GM23338 (cell line): Measurements from ENCODE around the gene CABYR. TPM values are rescaled to one million over a fixed set of nuclear protein-coding genes. Genes with fewer than 3 reads are reported as not detected.

Experiments
- ATAC-seq: fragments of 200-7000 bp; cut with Tn5 transposase; 3 replicates; pipeline ENCODE4 v1.9.1; 2020
- DNase-seq: peaks from one replicate; pipeline ENCODE4 v3.0.0-alpha.2; 2015; ENCODE audit warnings: low spot score
- H2AFZ ChIP-seq: fragments of 200-600 bp; sonication (generic); 2 replicates; pipeline ENCODE4 v1.8.0; 2016; ENCODE audit warnings: antibody characterized with exemption, mild to moderate bottlenecking, moderate library complexity
- H3F3A ChIP-seq: fragments of 200-600 bp; sonication (generic); replicated peaks from 2 replicates; pipeline ENCODE4 v1.8.0; 2017; ENCODE audit warnings: antibody characterized with exemption, mixed run types, low read depth
- H3K27ac ChIP-seq: fragments of 200-600 bp; sonication (generic); 2 replicates; pipeline ENCODE4 v1.6.1; 2016; ENCODE audit warnings: low read depth
- H3K27me3 ChIP-seq: fragments of 200-600 bp; sonication (generic); 2 replicates; pipeline ENCODE4 v1.8.0; 2016; ENCODE audit warnings: mild to moderate bottlenecking, mixed run types, moderate library complexity; ENCODE audit not compliant: insufficient read depth
- H3K36me3 ChIP-seq: fragments of 200-600 bp; sonication (generic); 2 replicates; pipeline ENCODE4 v1.8.0; 2016; ENCODE audit warnings: mild to moderate bottlenecking; ENCODE audit not compliant: insufficient read depth
- H3K4me1 ChIP-seq: fragments of 200-600 bp; sonication (generic); 2 replicates; pipeline ENCODE4 v1.8.0; 2016; ENCODE audit warnings: mild to moderate bottlenecking, moderate library complexity; ENCODE audit not compliant: insufficient read depth
- H3K4me2 ChIP-seq: fragments of 200-600 bp; sonication (generic); 2 replicates; pipeline ENCODE4 v1.7.1; 2017; ENCODE audit warnings: mixed run types
- H3K4me3 ChIP-seq: fragments of 200-600 bp; sonication (generic); 2 replicates; pipeline ENCODE4 v1.6.1; 2016; ENCODE audit warnings: mixed run types
- H3K79me2 ChIP-seq: fragments of 200-600 bp; sonication (generic); replicated peaks from 2 replicates; pipeline ENCODE4 v1.8.0; 2017; ENCODE audit warnings: mild to moderate bottlenecking; ENCODE audit not compliant: insufficient read depth
- H3K9me2 ChIP-seq: fragments of 200-600 bp; sonication (generic); 2 replicates; pipeline ENCODE4 v1.8.0; 2017; ENCODE audit not compliant: insufficient read depth
- H4K20me1 ChIP-seq: fragments of 200-600 bp; sonication (generic); replicated peaks from 2 replicates; pipeline ENCODE4 v1.8.0; 2017; ENCODE audit warnings: mild to moderate bottlenecking; ENCODE audit not compliant: insufficient read depth
- H3K27ac Mint-ChIP-seq: 2 replicates; pipeline ENCODE4 v1.8.0; 2020; ENCODE audit warnings: inconsistent platforms, mild to moderate bottlenecking, moderate library complexity, mixed read lengths
- H3K27me3 Mint-ChIP-seq: 3 replicates; pipeline ENCODE4 v1.8.0; 2022; ENCODE audit warnings: low read depth, mild to moderate bottlenecking, moderate library complexity, mixed read lengths, inconsistent platforms; ENCODE audit not compliant: insufficient read depth, poor library complexity
- H3K36me3 Mint-ChIP-seq: 3 replicates; pipeline ENCODE4 v1.8.0; 2021; ENCODE audit warnings: low read depth, mild to moderate bottlenecking, inconsistent platforms, moderate library complexity, mixed read lengths
- H3K4me1 Mint-ChIP-seq: 3 replicates; pipeline ENCODE4 v1.8.0; 2020; ENCODE audit warnings: mild to moderate bottlenecking, inconsistent platforms, mixed read lengths
- H3K4me3 Mint-ChIP-seq: 3 replicates; pipeline ENCODE4 v1.8.0; 2021; ENCODE audit warnings: moderate library complexity, mild to moderate bottlenecking, inconsistent platforms, mixed read lengths
- H3K9me3 Mint-ChIP-seq: 3 replicates; pipeline ENCODE4 v1.8.0; 2020; ENCODE audit warnings: moderate library complexity, mild to moderate bottlenecking, inconsistent platforms, mixed read lengths
- CREB1 ChIP-seq: fragments of 250-450 bp; sonication (Bioruptor Pico); IDR thresholded peaks from 2 replicates; pipeline ENCODE4 v1.5.0; 2020; ENCODE audit warnings: low read depth, mild to moderate bottlenecking, moderate library complexity
- CTCF ChIP-seq, 2 experiments: fragments of 200-600 bp in 1 of 2; sonication (generic) in 1 of 2; conservative IDR thresholded peaks; 2 replicates each; pipeline versions ENCODE4 v1.5.1 to v1.6.1; 2016 to 2017; ENCODE audit warnings: antibody characterized with exemption in 2 of 2, low read depth in 2 of 2, mild to moderate bottlenecking in 2 of 2, moderate library complexity in 1 of 2
- ETS1 ChIP-seq: IDR thresholded peaks from 2 replicates; pipeline ENCODE4 v1.6.1; 2016; ENCODE audit warnings: antibody characterized with exemption
- EZH2 ChIP-seq: fragments of 200-600 bp; sonication (generic); IDR thresholded peaks from one replicate; pipeline ENCODE4 v1.8.0; 2017; ENCODE audit warnings: antibody characterized with exemption, mild to moderate bottlenecking, low read depth; ENCODE audit not compliant: unreplicated experiment
- JUNB ChIP-seq: IDR thresholded peaks from one replicate; pipeline ENCODE4 v1.6.1; 2016; ENCODE audit warnings: antibody characterized with exemption; ENCODE audit not compliant: unreplicated experiment
- NANOG ChIP-seq: IDR thresholded peaks from 2 replicates; pipeline ENCODE4 v1.6.1; 2016; ENCODE audit warnings: antibody characterized with exemption, borderline replicate concordance
- POLR2AphosphoS5 ChIP-seq: IDR thresholded peaks from 2 replicates; pipeline ENCODE4 v1.6.1; 2016; ENCODE audit warnings: antibody characterized with exemption, low read depth
- REST ChIP-seq: IDR thresholded peaks from one replicate; pipeline ENCODE4 v1.6.1; 2018; ENCODE audit warnings: antibody characterized with exemption; ENCODE audit not compliant: unreplicated experiment
- STAT1 ChIP-seq: IDR thresholded peaks from one replicate; pipeline ENCODE4 v1.6.1; 2016; ENCODE audit warnings: antibody characterized with exemption; ENCODE audit not compliant: unreplicated experiment
- ZNF114 ChIP-seq: fragments of 250-450 bp; sonication (Bioruptor Pico); IDR thresholded peaks from 2 replicates; pipeline ENCODE4 v1.5.0; 2020; ENCODE audit warnings: mild to moderate bottlenecking, moderate library complexity
- ZNF331 ChIP-seq: fragments of 250-450 bp; sonication (Bioruptor Pico); IDR thresholded peaks from 2 replicates; pipeline ENCODE4 v1.5.0; 2020; ENCODE audit warnings: low read depth, mild to moderate bottlenecking, moderate library complexity
- ZNF462 ChIP-seq: fragments of 250-450 bp; sonication (Bioruptor Pico); IDR thresholded peaks from 2 replicates; pipeline ENCODE4 v1.5.0; 2020; ENCODE audit warnings: mild to moderate bottlenecking, moderate library complexity
- polyA plus RNA-seq: library from polyadenylated mRNA; unstranded; fragments of >200 nt; fragmentation: Nextera tagmentation; extraction: Ambion mirVana; gene quantifications from 2 replicates; pipeline ENCODE4 v1.2.1, GENCODE V29; 2016
- total RNA-seq: library from RNA; depleted of rRNA; stranded (reverse); fragments of >200 nt; shearing (Covaris generic); gene quantifications from 2 replicates; pipeline ENCODE4 v1.2.3, GENCODE V29; 2014

CABYR gene
- total and polyA plus RNA-seq, 2 experiments from 2014 or later, result 24.0 to 48.4 TPM

- Histone ChIP-seq H3F3A (no peaks in the 10 kb centered on the region), H3K27ac (0 out of 2 replicates have a peak overlapping the region, but pooled peaks have one; percentile 6), H4K20me1 (no peaks in the 10 kb centered on the region; the same call in 1 of the 2 replicates), H3K27me3 (no peaks in the 10 kb centered on the region), H3K4me3 (no peak overlapping the region), H3K9me2 (no peaks in the 10 kb centered on the region), H2AFZ (no peak overlapping the region), H3K79me2 (no peaks in the 10 kb centered on the region), H3K36me3 (peaks cover 27% of the 10 kb centered on the region), H3K4me1 (no peaks in the 10 kb centered on the region), H3K4me2 (no peak overlapping the region)
- ATAC-seq (no peak), DNase-seq (no peak)
- Mint-ChIP-seq H3K27me3 (peaks cover 6% of the 10 kb centered on the region), H3K4me3 (no peak overlapping the region), H3K4me1 (peaks cover 8% of the 10 kb centered on the region; the same call in 2 of the 3 replicates), H3K27ac (no peak overlapping the region), H3K9me3 (no peaks in the 10 kb centered on the region), H3K36me3 (peaks cover 27% of the 10 kb centered on the region)
- no peak for TF ChIP-seq CTCF (conservative IDR thresholded peaks at IDR 0.05; ENCODE audit: low read depth in 2 of 2)
- TF ChIP-seq ZNF114 (CRISPR knock-in tag), result no peak
- TF ChIP-seq NANOG, result no peak
- no peak for TF ChIP-seq POLR2AphosphoS5
- no peak for TF ChIP-seq REST
- TF ChIP-seq JUNB, result no peak
- no peak for TF ChIP-seq ETS1
- no peak for TF ChIP-seq EZH2
- TF ChIP-seq STAT1, result no peak
- no peak for TF ChIP-seq ZNF462 (CRISPR knock-in tag)
- no peak for TF ChIP-seq ZNF331
- no peak for TF ChIP-seq CREB1 (CRISPR knock-in tag)
Measured at GRCh38 chr18:24157855-24158254, 19.0 kb downstream of the CABYR start.
